ENCODE measurements around the gene ZNF786.

DNA sequence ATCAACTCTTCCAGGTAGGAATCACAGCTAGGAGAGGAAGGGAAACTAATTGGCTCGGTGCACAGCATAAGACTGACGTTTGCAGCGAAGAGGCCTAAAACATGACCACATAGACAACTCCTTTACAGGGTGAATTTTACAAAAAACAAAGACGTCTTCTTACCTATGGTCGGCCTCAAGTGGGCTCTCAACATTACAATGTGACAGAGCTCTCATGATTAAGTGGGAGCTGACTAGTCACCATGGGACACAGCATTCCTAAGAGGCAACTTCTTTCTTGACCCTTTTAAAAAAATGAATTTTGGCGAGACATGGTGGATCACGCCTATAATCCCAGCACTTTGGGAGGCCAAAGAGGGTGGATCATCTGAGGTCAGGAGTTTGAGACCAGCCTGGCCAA lies 66.9 kb downstream of the ZNF786 start:
- TF ChIP-seq, protein P1, sequence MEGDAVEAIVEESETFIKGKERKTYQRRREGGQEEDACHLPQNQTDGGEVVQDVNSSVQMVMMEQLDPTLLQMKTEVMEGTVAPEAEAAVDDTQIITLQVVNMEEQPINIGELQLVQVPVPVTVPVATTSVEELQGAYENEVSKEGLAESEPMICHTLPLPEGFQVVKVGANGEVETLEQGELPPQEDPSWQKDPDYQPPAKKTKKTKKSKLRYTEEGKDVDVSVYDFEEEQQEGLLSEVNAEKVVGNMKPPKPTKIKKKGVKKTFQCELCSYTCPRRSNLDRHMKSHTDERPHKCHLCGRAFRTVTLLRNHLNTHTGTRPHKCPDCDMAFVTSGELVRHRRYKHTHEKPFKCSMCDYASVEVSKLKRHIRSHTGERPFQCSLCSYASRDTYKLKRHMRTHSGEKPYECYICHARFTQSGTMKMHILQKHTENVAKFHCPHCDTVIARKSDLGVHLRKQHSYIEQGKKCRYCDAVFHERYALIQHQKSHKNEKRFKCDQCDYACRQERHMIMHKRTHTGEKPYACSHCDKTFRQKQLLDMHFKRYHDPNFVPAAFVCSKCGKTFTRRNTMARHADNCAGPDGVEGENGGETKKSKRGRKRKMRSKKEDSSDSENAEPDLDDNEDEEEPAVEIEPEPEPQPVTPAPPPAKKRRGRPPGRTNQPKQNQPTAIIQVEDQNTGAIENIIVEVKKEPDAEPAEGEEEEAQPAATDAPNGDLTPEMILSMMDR (IDR thresholded peaks at IDR 0.05 in 4 of 5, conservative IDR thresholded peaks at IDR 0.05 in 1 of 5) = no peak
- no peak for TF ChIP-seq POLR2A (IDR thresholded peaks at IDR 0.05)
